ENCODE results near the gene AVPR1A.

DNA sequence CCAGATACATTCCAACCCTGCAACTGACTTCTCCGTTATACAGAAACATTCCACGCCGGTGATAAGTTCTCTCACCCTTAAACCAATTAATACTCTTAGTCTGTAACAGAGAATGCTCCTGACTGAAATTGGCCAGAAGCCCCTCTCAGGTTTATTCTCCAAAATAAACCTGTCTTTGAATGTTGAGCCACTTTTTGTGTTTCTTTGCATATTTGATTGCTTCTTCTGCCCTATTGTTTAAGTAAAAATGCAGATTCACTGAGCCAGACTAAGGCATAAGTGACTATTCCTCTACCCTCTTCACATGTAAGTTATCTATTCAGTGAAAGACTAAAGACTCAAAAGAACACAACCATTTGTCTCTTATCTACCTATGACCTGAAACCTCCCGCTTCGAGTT lies 3.6 kb upstream of the AVPR1A start:
- TF ChIP-seq, protein P1, sequence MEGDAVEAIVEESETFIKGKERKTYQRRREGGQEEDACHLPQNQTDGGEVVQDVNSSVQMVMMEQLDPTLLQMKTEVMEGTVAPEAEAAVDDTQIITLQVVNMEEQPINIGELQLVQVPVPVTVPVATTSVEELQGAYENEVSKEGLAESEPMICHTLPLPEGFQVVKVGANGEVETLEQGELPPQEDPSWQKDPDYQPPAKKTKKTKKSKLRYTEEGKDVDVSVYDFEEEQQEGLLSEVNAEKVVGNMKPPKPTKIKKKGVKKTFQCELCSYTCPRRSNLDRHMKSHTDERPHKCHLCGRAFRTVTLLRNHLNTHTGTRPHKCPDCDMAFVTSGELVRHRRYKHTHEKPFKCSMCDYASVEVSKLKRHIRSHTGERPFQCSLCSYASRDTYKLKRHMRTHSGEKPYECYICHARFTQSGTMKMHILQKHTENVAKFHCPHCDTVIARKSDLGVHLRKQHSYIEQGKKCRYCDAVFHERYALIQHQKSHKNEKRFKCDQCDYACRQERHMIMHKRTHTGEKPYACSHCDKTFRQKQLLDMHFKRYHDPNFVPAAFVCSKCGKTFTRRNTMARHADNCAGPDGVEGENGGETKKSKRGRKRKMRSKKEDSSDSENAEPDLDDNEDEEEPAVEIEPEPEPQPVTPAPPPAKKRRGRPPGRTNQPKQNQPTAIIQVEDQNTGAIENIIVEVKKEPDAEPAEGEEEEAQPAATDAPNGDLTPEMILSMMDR (IDR thresholded peaks at IDR 0.05): no peak
- TF ChIP-seq POLR2A (IDR thresholded peaks at IDR 0.05): no peak
